ENCODE data around the gene ITPR3.

The ITPR3 gene

GRCh38 chr6:33719326-33719987, 98.3 kb downstream of the ITPR3 start:
- DNase-seq (ENCODE audit: low spot score): no peak

DNA sequence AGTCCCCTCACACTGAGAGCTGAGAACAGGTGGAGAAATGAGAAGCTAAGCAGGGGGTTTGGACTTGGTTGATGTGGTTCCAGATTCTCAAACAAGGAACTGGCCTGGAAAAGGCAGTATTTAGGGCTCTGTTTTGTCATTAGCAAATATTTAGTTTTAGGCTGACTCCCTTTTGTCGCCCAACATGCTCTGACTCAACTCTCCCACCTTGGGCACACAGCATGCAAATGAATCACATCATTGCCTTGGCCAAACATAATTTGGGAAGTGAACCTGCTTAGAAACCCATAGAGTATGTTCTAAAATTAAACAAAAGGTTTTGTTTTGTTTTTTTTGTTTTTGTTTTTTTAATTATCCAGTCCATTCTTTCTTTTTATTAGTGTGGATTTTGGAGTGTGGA, 99.9 kb downstream of the ITPR3 start:
- DNase-seq (ENCODE audit: low spot score): no peak

GRCh38 chr6:33721508-33721907, 100.4 kb downstream of the ITPR3 start:
- DNase-seq (ENCODE audit: low spot score): no peak

GRCh38 chr6:33722103-33722623, 101.0 kb downstream of the ITPR3 start:
- DNase-seq (ENCODE audit: low spot score): no peak

DNA sequence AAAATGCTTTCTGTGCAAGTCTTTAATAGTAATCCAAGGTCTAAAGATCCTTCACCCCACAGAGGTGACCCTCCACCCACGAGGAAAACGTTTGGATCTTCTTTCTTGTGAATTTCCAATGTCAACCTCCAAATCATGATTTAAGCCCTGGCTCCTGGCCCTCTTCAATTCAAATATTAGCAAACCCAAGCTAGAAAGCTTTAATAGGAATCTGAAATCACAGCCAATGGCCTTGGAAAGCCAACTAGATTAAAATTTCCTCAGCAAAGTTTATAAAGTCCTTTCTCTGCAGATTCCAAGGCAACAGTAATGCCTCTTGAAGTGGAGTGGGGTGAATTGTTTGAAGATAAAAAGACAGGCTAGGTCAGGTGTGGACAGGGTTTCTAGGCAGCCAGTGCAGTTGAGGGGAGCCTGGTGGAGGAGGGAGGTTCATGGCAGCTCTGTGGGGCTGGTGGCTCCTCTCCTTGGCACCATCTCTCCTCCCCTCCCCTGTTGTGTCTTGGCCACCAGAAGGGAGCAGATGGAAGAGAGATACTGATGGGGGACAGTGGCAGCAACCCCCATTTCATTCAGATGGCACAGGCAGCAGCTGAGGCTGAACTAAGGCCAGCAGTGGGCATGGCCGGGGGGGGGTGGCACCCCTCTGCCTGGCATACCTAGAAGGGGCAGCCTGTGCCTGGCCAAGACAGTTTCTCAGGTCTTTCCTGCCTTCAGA, 102.4 kb downstream of the ITPR3 start:
- no peak for DNase-seq (ENCODE audit: low spot score)

DNA sequence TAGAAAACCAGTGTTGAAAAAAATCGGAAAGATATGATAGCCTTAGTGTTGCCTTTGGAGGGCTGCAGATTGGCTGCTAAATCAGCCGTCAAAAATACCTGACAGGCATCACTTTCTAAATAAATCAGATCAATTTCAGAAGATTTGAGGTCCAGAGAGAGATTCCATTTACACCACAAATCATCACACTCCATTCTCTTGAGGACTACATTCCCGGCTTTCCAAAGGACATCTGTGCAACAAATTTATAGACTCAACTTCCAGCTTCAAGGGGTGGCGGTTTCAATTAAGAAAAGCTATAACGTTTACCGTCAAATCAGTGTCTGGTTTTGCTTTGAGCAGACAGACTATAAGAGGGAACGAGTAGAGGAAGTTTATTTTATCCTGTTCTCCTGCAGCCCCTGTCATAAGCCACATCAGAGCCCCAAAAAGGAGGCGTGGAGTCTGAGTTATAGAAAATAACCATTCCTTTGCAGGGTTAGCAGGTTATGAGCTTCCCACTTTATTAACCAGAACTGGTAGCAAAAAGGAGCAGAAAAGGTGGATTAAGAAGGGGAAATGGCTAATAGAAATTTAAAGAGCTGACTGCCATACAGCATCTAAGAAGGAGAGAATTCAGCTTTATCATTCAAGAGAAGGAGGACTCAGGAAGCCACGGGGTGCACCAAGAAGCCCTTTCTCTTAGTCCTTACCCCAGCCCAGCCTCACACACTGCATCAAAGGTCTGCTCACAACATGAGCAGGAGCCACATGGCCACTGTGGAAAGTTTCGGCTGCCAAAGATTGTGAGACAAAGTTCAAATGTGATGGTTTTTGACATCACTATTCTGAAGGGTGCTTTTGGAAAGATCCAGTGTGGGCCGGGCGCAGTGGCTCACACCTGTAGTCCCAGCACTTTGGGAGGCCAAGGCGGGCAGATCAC, 103.2 kb downstream of the ITPR3 start:
- DNase-seq (ENCODE audit: low spot score): no peak

DNA sequence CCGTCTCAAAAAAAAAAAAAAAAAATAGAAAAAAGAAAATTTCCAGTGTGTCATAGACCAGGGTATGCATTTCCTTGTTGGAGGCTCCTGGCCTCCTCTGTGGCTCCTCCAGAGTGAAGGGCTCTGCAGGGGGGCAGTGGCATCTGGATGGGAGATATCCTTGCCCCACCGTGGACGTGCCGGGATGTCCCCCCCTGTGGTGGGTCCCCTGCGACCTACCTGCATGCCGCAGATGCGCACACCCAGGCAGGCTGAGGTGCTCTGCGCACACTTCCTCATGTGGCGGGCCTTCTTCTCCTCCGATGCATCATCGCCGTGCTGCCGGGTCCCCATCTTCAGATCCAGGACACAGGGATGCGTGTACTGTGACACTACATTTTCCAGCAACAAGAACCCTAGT, 104.1 kb downstream of the ITPR3 start:
- no peak for DNase-seq (ENCODE audit: low spot score)

- DNase-seq (ENCODE audit: low spot score): no peak
These were observed 105.0 kb downstream of the ITPR3 start for GRCh38 chr6:33725891-33726673.

GRCh38 chr6:33726696-33727095, 105.6 kb downstream of the ITPR3 start:
- DNase-seq (ENCODE audit: low spot score): no peak

GRCh38 chr6:33727126-33727525, 106.0 kb downstream of the ITPR3 start:
- no peak for DNase-seq (ENCODE audit: low spot score)

- DNase-seq (ENCODE audit: low spot score): no peak
These were observed 106.8 kb downstream of the ITPR3 start for GRCh38 chr6:33727932-33728331.

GRCh38 chr6:33728438-33728837, 107.3 kb downstream of the ITPR3 start:
- no peak for DNase-seq (ENCODE audit: low spot score)

DNA sequence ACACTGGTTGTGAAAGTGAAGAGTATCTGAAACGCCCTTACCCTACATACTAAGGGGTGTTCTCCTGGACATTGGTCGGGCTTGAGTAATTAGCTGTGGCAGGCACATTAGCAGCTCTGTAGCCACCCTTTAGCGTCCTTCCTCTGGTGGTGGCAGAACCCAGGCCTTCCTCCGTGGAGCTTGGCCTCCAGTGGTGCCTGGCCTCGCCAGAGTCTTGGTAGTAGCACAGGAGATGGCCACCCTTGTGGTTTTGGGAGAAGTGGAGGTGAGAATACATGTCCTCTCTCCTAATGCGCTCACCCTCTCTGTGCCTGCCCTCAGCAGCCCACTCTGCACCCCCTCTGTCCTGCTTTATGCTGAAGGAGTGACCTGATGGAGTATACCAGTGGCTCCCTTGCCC, 107.9 kb downstream of the ITPR3 start:
- DNase-seq (ENCODE audit: low spot score): no peak

GRCh38 chr6:33730611-33731010, 109.5 kb downstream of the ITPR3 start:
- DNase-seq (ENCODE audit: low spot score): no peak

GRCh38 chr6:33731035-33731434, 109.9 kb downstream of the ITPR3 start:
- no peak for DNase-seq (ENCODE audit: low spot score)

- DNase-seq (ENCODE audit: low spot score): no peak
These were observed 110.7 kb downstream of the ITPR3 start for GRCh38 chr6:33731751-33732282.

DNA sequence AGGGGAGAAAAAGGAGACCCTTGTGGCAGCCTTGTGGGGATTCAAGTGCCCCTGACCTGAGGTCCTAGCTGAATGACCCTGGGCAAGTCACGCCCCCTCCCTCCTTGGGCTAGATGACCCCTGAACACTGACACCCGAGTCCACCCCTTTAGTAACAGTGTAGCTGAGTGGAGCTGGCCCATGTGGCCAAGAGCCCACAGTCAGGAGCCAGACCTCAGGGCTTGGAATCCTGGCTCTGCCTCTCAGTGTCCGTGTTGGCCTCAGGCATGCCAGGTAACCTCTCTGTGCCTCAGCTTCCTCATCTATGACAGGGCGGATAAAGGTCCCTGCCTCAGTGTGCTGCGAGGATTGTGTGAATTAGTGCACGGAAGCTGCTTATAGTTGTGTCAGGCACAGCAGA, 111.3 kb downstream of the ITPR3 start:
- no peak for DNase-seq (ENCODE audit: low spot score)

DNA sequence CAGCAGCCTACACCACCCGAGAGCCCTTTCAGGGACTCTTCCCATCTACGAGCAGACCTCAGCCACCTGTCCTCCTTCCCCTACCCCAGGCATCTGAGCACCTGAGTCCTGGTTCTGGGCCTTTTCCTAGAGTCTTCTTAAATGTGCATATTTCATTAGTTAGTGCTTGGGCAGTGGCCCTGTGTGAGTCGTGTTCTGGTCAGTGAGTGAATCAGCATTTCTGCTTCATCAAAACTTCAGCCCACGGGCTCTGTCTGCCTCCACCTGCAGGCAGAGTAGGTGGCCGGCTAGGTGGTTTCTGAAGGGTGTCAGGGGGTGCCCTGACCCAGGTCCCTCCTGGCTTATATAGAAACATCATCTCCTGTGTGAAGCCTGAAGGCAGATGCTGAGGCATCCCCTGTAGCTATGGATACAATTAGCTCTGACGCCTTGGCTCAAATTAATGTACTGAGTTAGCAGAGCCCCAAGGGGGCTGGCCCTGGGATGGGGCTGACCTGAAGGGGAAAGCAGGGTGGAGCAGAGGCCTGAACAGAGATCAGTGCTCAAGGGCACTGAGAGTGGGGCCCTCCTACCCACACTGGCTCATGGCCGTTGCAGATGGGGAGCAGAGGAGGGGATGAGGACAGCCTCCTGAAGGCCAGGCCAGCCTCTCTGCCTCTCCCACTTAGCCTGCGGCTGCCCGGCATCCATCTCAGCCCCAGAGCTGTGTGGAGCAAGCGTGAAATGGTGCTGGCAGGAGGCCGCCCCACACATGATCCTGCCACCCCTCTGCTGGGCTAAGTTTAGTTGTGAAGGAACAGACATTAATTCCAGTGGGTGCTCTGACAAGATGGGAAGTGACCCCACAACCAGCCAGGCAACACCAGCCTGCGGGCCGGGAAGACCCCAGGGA, 111.9 kb downstream of the ITPR3 start:
- no peak for DNase-seq (ENCODE audit: low spot score)

GRCh38 chr6:33733709-33734007, 112.5 kb downstream of the ITPR3 start:
- no peak for DNase-seq (ENCODE audit: low spot score)

DNA sequence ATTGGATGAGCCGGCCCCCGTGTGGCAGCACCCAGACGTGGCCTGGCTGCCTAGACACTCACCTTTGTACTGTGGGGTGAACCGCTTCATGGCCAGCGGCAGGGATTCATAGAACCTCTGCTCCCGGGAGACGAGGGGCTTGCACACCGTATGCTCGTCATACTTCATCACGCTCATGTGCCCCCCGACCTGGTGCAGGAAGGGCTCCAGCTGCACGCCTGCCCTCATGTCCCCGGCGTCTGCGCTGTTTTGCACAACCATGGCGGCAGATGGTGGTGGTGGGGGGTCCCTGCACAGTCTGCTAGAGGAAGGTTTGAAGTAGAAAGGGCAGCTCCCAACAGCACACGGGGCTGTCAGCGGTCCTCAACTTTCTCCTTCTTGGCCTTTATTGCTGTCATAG, 114.1 kb downstream of the ITPR3 start:
- DNase-seq (ENCODE audit: low spot score): no peak
